Activated CD4-positive, alpha-beta T cell treated with anti-CD3 and anti-CD28 coated beads for 36 hours (primary cell): ENCODE measurements around the gene FCGR3A. TPM values are rescaled to one million over a fixed set of nuclear protein-coding genes. Genes with fewer than 3 reads are reported as not detected.

Experiments used
- total RNA-seq, 2 experiments: library from RNA; stranded (reverse); gene quantifications; one replicate each; pipeline ENCODE4 v1.2.3, GENCODE V29; 2021

Gene FCGR3A
- total RNA-seq, 2 experiments from 2014 or later, result not detected

Other genes with a start within 250 kb of the FCGR3A start
- 1 to 10 TPM; 4.6 to 5.3 TPM for gene MPZ, start 239.8 kb downstream of the FCGR3A start, total RNA-seq
- 100 to 1,000 TPM; 191 to 235 TPM for gene SDHC, start 235.4 kb downstream of the FCGR3A start, total RNA-seq
- gene CFAP126, start 181.9 kb downstream of the FCGR3A start, total RNA-seq, result not detected
- gene FCGR2A, start 44.4 kb downstream of the FCGR3A start, total RNA-seq, result not detected
- gene HSPA6, start 25.3 kb downstream of the FCGR3A start, total RNA-seq, result under 1 TPM; 0.11 to 0.14 TPM
- not detected for gene FCGR3B, start 81.4 kb upstream of the FCGR3A start, total RNA-seq
- gene FCGR2B, start 113.3 kb upstream of the FCGR3A start, total RNA-seq, result not detected
- gene FCRLA, start 157.4 kb upstream of the FCGR3A start, total RNA-seq, result not detected
- not detected for gene FCRLB, start 171.7 kb upstream of the FCGR3A start, total RNA-seq
- 10 to 100 TPM; 28.0 to 28.1 TPM for gene DUSP12, start 200.0 kb upstream of the FCGR3A start, total RNA-seq
- 10 to 100 TPM; 23.7 to 31.9 TPM for gene ATF6, start 216.5 kb upstream of the FCGR3A start, total RNA-seq